ENCODE data around the gene SEC24B.

SEC24B gene

GRCh38 chr4:109436504-109436903 lies 2.9 kb downstream of the SEC24B start:
- no peak overlapping the region for H3K18ac ChIP-seq (ENCODE audit: low read depth in 1 of 2, low read length in 2 of 2)
- H3K27ac ChIP-seq (ENCODE audit: low read length, poor library complexity, severe bottlenecking), result no peak overlapping the region
- H2BK12ac ChIP-seq (ENCODE audit: low read length in 2 of 2), result no peak overlapping the region
- H3K27me3 ChIP-seq (ENCODE audit: control insufficient read depth in 1 of 2, insufficient read depth in 1 of 2, low read length in 2 of 2), result no peaks in the 10 kb centered on the region
- H3K4me1 ChIP-seq (ENCODE audit: control insufficient read depth, insufficient read depth, low read depth, low read length), result peaks cover 7% of the 10 kb centered on the region
- H2AFZ ChIP-seq (ENCODE audit: low read depth, low read length), result no peak overlapping the region
- H2AK5ac ChIP-seq (ENCODE audit: low read length, severe bottlenecking), result no peak overlapping the region
- H3K23ac ChIP-seq (ENCODE audit: low read length in 2 of 2), result no peak overlapping the region
- no peaks in the 10 kb centered on the region for H3K9me3 ChIP-seq (ENCODE audit: control insufficient read depth, low read length)
- no peak overlapping the region for H2BK5ac ChIP-seq (ENCODE audit: low read depth, low read length, poor library complexity, severe bottlenecking)
- H2BK15ac ChIP-seq (ENCODE audit: low read depth, poor library complexity, severe bottlenecking), result no peak overlapping the region
- no peak overlapping the region for H4K8ac ChIP-seq (ENCODE audit: low read length)
- H3K4me2 ChIP-seq (ENCODE audit: low read length, poor library complexity, severe bottlenecking), result no peak overlapping the region
- H3K4ac ChIP-seq (ENCODE audit: low read depth in 1 of 2, low read length in 2 of 2), result no peak overlapping the region
- no peak overlapping the region for H3K14ac ChIP-seq (ENCODE audit: low read length in 2 of 2)
- H2BK120ac ChIP-seq (ENCODE audit: low read depth, low read length), result no peak overlapping the region
- H4K91ac ChIP-seq (ENCODE audit: low read length), result no peak overlapping the region
- no peak overlapping the region for H3K9ac ChIP-seq (ENCODE audit: low read length)
- H3K4me3 ChIP-seq (ENCODE audit: insufficient read depth in 1 of 2, low read depth in 1 of 2, low read length in 2 of 2), result no peak overlapping the region
- 92% methylated on average over 2 of the region's 3 CpGs for WGBS
- no peak for DNase-seq
- H3K79me1 ChIP-seq (replicated peaks; ENCODE audit: low read length, poor library complexity, severe bottlenecking), result peaks cover 6% of the 10 kb centered on the region
- H3K36me3 ChIP-seq (ENCODE audit: control insufficient read depth in 1 of 2, insufficient read depth in 2 of 2, low read depth in 1 of 2, low read length in 2 of 2), result no peaks in the 10 kb centered on the region

- no peak overlapping the region for H3K4ac ChIP-seq (ENCODE audit: low read depth in 1 of 2, low read length in 2 of 2)
- no peak overlapping the region for H2BK12ac ChIP-seq (ENCODE audit: low read length in 2 of 2)
- no peaks in the 10 kb centered on the region for H3K79me1 ChIP-seq (replicated peaks; ENCODE audit: low read length, poor library complexity, severe bottlenecking)
- H4K8ac ChIP-seq (ENCODE audit: low read length), result no peak overlapping the region
- no peaks in the 10 kb centered on the region for H3K27me3 ChIP-seq (ENCODE audit: control insufficient read depth in 1 of 2, insufficient read depth in 1 of 2, low read length in 2 of 2)
- H3K4me2 ChIP-seq (ENCODE audit: low read length, poor library complexity, severe bottlenecking), result no peak overlapping the region
- no peak overlapping the region for H3K18ac ChIP-seq (ENCODE audit: low read depth in 1 of 2, low read length in 2 of 2)
- H3K4me3 ChIP-seq (ENCODE audit: insufficient read depth in 1 of 2, low read depth in 1 of 2, low read length in 2 of 2), result peak overlapping the region in 1 of 2 experiments; percentile 29
- H4K91ac ChIP-seq (ENCODE audit: low read length), result no peak overlapping the region
- H3K27ac ChIP-seq (ENCODE audit: low read length, poor library complexity, severe bottlenecking), result no peak overlapping the region
- H2AFZ ChIP-seq (ENCODE audit: low read depth, low read length), result no peak overlapping the region
- peaks cover 7% of the 10 kb centered on the region for H3K4me1 ChIP-seq (ENCODE audit: control insufficient read depth, insufficient read depth, low read depth, low read length)
- WGBS, result 90% methylated on average over 4 of the region's 4 CpGs
- H3K23ac ChIP-seq (ENCODE audit: low read length in 2 of 2), result no peak overlapping the region
- peak overlapping the region; percentile 56 for H3K9ac ChIP-seq (ENCODE audit: low read length)
- H3K36me3 ChIP-seq (ENCODE audit: control insufficient read depth in 1 of 2, insufficient read depth in 2 of 2, low read depth in 1 of 2, low read length in 2 of 2), result peaks cover 4 to 5% of the 10 kb centered on the region in 2 experiments
- H2BK15ac ChIP-seq (ENCODE audit: low read depth, poor library complexity, severe bottlenecking), result no peak overlapping the region
- no peaks in the 10 kb centered on the region for H3K9me3 ChIP-seq (ENCODE audit: control insufficient read depth, low read length)
- H2BK5ac ChIP-seq (ENCODE audit: low read depth, low read length, poor library complexity, severe bottlenecking), result no peak overlapping the region
- H2BK120ac ChIP-seq (ENCODE audit: low read depth, low read length), result no peak overlapping the region
- no peak overlapping the region for H3K14ac ChIP-seq (ENCODE audit: low read length in 2 of 2)
- DNase-seq, result peak; percentile 11
- no peak overlapping the region for H2AK5ac ChIP-seq (ENCODE audit: low read length, severe bottlenecking)
These were observed 7.3 kb downstream of the SEC24B start for GRCh38 chr4:109440948-109441347.

- Histone ChIP-seq H4K91ac (ENCODE audit: low read length) (no peak overlapping the region), H3K4me1 (ENCODE audit: control insufficient read depth, insufficient read depth, low read depth, low read length) (peaks cover 7% of the 10 kb centered on the region), H2BK120ac (ENCODE audit: low read depth, low read length) (no peak overlapping the region), H3K27ac (ENCODE audit: low read length, poor library complexity, severe bottlenecking) (no peak overlapping the region), H3K27me3 (ENCODE audit: control insufficient read depth in 1 of 2, insufficient read depth in 1 of 2, low read length in 2 of 2) (no peaks in the 10 kb centered on the region), H3K79me1 (replicated peaks; ENCODE audit: low read length, poor library complexity, severe bottlenecking) (no peaks in the 10 kb centered on the region), H3K14ac (ENCODE audit: low read length in 2 of 2) (no peak overlapping the region), H4K8ac (ENCODE audit: low read length) (no peak overlapping the region), H3K23ac (ENCODE audit: low read length in 2 of 2) (no peak overlapping the region), H2BK15ac (ENCODE audit: low read depth, poor library complexity, severe bottlenecking) (no peak overlapping the region), H3K4ac (ENCODE audit: low read depth in 1 of 2, low read length in 2 of 2) (no peak overlapping the region), H3K9ac (ENCODE audit: low read length) (peak overlapping the region; percentile 6), H3K36me3 (ENCODE audit: control insufficient read depth in 1 of 2, insufficient read depth in 2 of 2, low read depth in 1 of 2, low read length in 2 of 2) (peaks cover 7 to 15% of the 10 kb centered on the region in 2 experiments), H2AFZ (ENCODE audit: low read depth, low read length) (no peak overlapping the region), H2BK5ac (ENCODE audit: low read depth, low read length, poor library complexity, severe bottlenecking) (no peak overlapping the region), H2AK5ac (ENCODE audit: low read length, severe bottlenecking) (no peak overlapping the region), H3K4me3 (ENCODE audit: insufficient read depth in 1 of 2, low read depth in 1 of 2, low read length in 2 of 2) (no peak overlapping the region), H3K4me2 (ENCODE audit: low read length, poor library complexity, severe bottlenecking) (no peak overlapping the region), H2BK12ac (ENCODE audit: low read length in 2 of 2) (no peak overlapping the region), H3K9me3 (ENCODE audit: control insufficient read depth, low read length) (no peaks in the 10 kb centered on the region), H3K18ac (ENCODE audit: low read depth in 1 of 2, low read length in 2 of 2) (no peak overlapping the region)
- WGBS, result 100% methylated on average over 1 of the region's 2 CpGs
- DNase-seq, result no peak
These were observed 8.3 kb downstream of the SEC24B start for GRCh38 chr4:109441862-109442458.

- WGBS, result no CpG with 5 or more reads among the region's 2 CpGs
- Histone ChIP-seq H3K9ac (ENCODE audit: low read length) (no peak overlapping the region), H3K4me3 (ENCODE audit: insufficient read depth in 1 of 2, low read depth in 1 of 2, low read length in 2 of 2) (no peak overlapping the region), H2BK12ac (ENCODE audit: low read length in 2 of 2) (no peak overlapping the region), H2AFZ (ENCODE audit: low read depth, low read length) (no peak overlapping the region), H3K9me3 (ENCODE audit: control insufficient read depth, low read length) (no peaks in the 10 kb centered on the region), H2BK5ac (ENCODE audit: low read depth, low read length, poor library complexity, severe bottlenecking) (no peak overlapping the region), H3K14ac (ENCODE audit: low read length in 2 of 2) (no peak overlapping the region), H4K8ac (ENCODE audit: low read length) (no peak overlapping the region), H3K4ac (ENCODE audit: low read depth in 1 of 2, low read length in 2 of 2) (no peak overlapping the region), H2BK120ac (ENCODE audit: low read depth, low read length) (no peak overlapping the region), H3K27ac (ENCODE audit: low read length, poor library complexity, severe bottlenecking) (no peak overlapping the region), H3K79me1 (replicated peaks; ENCODE audit: low read length, poor library complexity, severe bottlenecking) (no peaks in the 10 kb centered on the region), H2AK5ac (ENCODE audit: low read length, severe bottlenecking) (no peak overlapping the region), H3K23ac (ENCODE audit: low read length in 2 of 2) (no peak overlapping the region), H3K4me1 (ENCODE audit: control insufficient read depth, insufficient read depth, low read depth, low read length) (peaks cover 7% of the 10 kb centered on the region), H4K91ac (ENCODE audit: low read length) (no peak overlapping the region), H3K27me3 (ENCODE audit: control insufficient read depth in 1 of 2, insufficient read depth in 1 of 2, low read length in 2 of 2) (no peaks in the 10 kb centered on the region), H3K4me2 (ENCODE audit: low read length, poor library complexity, severe bottlenecking) (no peak overlapping the region), H2BK15ac (ENCODE audit: low read depth, poor library complexity, severe bottlenecking) (no peak overlapping the region), H3K18ac (ENCODE audit: low read depth in 1 of 2, low read length in 2 of 2) (no peak overlapping the region), H3K36me3 (ENCODE audit: control insufficient read depth in 1 of 2, insufficient read depth in 2 of 2, low read depth in 1 of 2, low read length in 2 of 2) (peaks cover 9 to 16% of the 10 kb centered on the region in 2 experiments)
- no peak for DNase-seq
These were observed 10.7 kb downstream of the SEC24B start for GRCh38 chr4:109444182-109444844.

Measured in mesenchymal stem cell (in vitro differentiated cells and primary cell).